ENCODE results near the gene MAML1.
"Not testable (repeated sequence)": the region's sequence is repeated elsewhere in the genome, so short reads cannot be mapped to it uniquely, and the experiment has no call there.

The MAML1 gene

GRCh38 chr5:179780362-179780761, 47.7 kb downstream of the MAML1 start:
- DNase-seq (ENCODE audit: low read depth) = no peak

GRCh38 chr5:179781846-179782245, 49.2 kb downstream of the MAML1 start:
- H3K4me3 ChIP-seq (ENCODE audit: low read depth, low read length) = no peak overlapping the region
- TF ChIP-seq CTCF (IDR thresholded peaks at IDR 0.05; ENCODE audit: low read depth, low read length, missing control alignments) = no peak
- no peak for DNase-seq (ENCODE audit: low read depth)

More at GRCh38 chr5:179780362-179780761, 47.7 kb downstream of the MAML1 start:
- no peak overlapping the region for H3K4me3 ChIP-seq (ENCODE audit: low read depth, low read length)
- no peak for TF ChIP-seq CTCF (IDR thresholded peaks at IDR 0.05; ENCODE audit: low read depth, low read length, missing control alignments)

GRCh38 chr5:179783128-179783527, 50.5 kb downstream of the MAML1 start:
- TF ChIP-seq CTCF (IDR thresholded peaks at IDR 0.05; ENCODE audit: low read depth, low read length, missing control alignments) = no peak
- no peak overlapping the region for H3K4me3 ChIP-seq (ENCODE audit: low read depth, low read length)
- DNase-seq (ENCODE audit: low read depth) = no peak

GRCh38 chr5:179786861-179787260, 54.2 kb downstream of the MAML1 start:
- no peak for TF ChIP-seq CTCF (IDR thresholded peaks at IDR 0.05; ENCODE audit: low read depth, low read length, missing control alignments)
- H3K4me3 ChIP-seq (ENCODE audit: low read depth, low read length) = no peak overlapping the region
- DNase-seq (ENCODE audit: low read depth) = no peak

- H3K4me3 ChIP-seq (ENCODE audit: low read depth, low read length) = no peak overlapping the region
- no peak for DNase-seq (ENCODE audit: low read depth)
- no peak for TF ChIP-seq CTCF (IDR thresholded peaks at IDR 0.05; ENCODE audit: low read depth, low read length, missing control alignments)
These were observed 55.7 kb downstream of the MAML1 start for GRCh38 chr5:179788193-179788854.

GRCh38 chr5:179789278-179789677, 56.7 kb downstream of the MAML1 start:
- H3K4me3 ChIP-seq (ENCODE audit: low read depth, low read length); DNase-seq (ENCODE audit: low read depth): not testable (repeated sequence)

- no peak for TF ChIP-seq CTCF (IDR thresholded peaks at IDR 0.05; ENCODE audit: low read depth, low read length, missing control alignments)
- DNase-seq (ENCODE audit: low read depth) = no peak
- H3K4me3 ChIP-seq (ENCODE audit: low read depth, low read length) = no peak overlapping the region
These were observed 59.4 kb downstream of the MAML1 start for GRCh38 chr5:179791881-179792611.
